Stimulated activated CD8-positive, alpha-beta memory T cell treated with anti-CD3 and anti-CD28 coated beads, Interleukin-4, amount 100 ng/mL, for 4 hours (primary cell): Measurements from ENCODE around the gene TMOD3.

ENCODE experiments used
- DNase-seq, 2 donors: peaks; one replicate each; pipeline ENCODE4 v3.0.0-alpha.2; 2020; ENCODE audit warnings: low read depth in 2 of 2, low spot score in 1 of 2

The TMOD3 gene

GRCh38 chr15:51825698-51826097 is 3.8 kb upstream of the TMOD3 start:
- no peak for DNase-seq

- no peak for DNase-seq
Measured at GRCh38 chr15:51828621-51829375, 655 bp upstream of the TMOD3 start.

GRCh38 chr15:51830276-51830806 is 888 bp downstream of the TMOD3 start:
- DNase-seq = no peak

GRCh38 chr15:51833772-51834171 is 4.3 kb downstream of the TMOD3 start:
- no peak for DNase-seq

GRCh38 chr15:51837792-51838251 is 8.4 kb downstream of the TMOD3 start:
- DNase-seq = no peak

GRCh38 chr15:51838270-51838669 is 8.8 kb downstream of the TMOD3 start:
- no peak for DNase-seq

- no peak for DNase-seq
Measured at GRCh38 chr15:51840692-51841091, 11.2 kb downstream of the TMOD3 start.

GRCh38 chr15:51841406-51842040 is 12.1 kb downstream of the TMOD3 start:
- DNase-seq = no peak

- no peak for DNase-seq
Measured at GRCh38 chr15:51842265-51842664, 12.8 kb downstream of the TMOD3 start.

- no peak for DNase-seq
Measured at GRCh38 chr15:51842852-51843737, 13.6 kb downstream of the TMOD3 start.

- no peak for DNase-seq
Measured at GRCh38 chr15:51844747-51845426, 15.4 kb downstream of the TMOD3 start.

GRCh38 chr15:51846066-51846462 is 16.6 kb downstream of the TMOD3 start:
- DNase-seq = no peak

- no peak for DNase-seq
Measured at GRCh38 chr15:51846463-51847230, 17.2 kb downstream of the TMOD3 start.

- no peak for DNase-seq
Measured at GRCh38 chr15:51848811-51849210, 19.4 kb downstream of the TMOD3 start.

GRCh38 chr15:51849860-51850259 is 20.4 kb downstream of the TMOD3 start:
- DNase-seq = no peak

- no peak for DNase-seq
Measured at GRCh38 chr15:51853998-51854397, 24.5 kb downstream of the TMOD3 start.

GRCh38 chr15:51855612-51856011 is 26.2 kb downstream of the TMOD3 start:
- DNase-seq = no peak

GRCh38 chr15:51856714-51857380 is 27.4 kb downstream of the TMOD3 start:
- DNase-seq = no peak

- peak; percentile 26 to 35 for DNase-seq
Measured at GRCh38 chr15:51861557-51862359, 32.3 kb downstream of the TMOD3 start.
